ENCODE results near the gene RCOR3.
"Not testable (repeated sequence)": the region's sequence is repeated elsewhere in the genome, so short reads cannot be mapped to it uniquely, and the experiment has no call there.

Gene RCOR3

GRCh38 chr1:211341999-211342398, 82.8 kb downstream of the RCOR3 start:
- no peak for DNase-seq (ENCODE audit: low read depth)

- no peak for DNase-seq (ENCODE audit: low read depth)
These were observed 84.4 kb downstream of the RCOR3 start for GRCh38 chr1:211343607-211344006.

- no peak for DNase-seq (ENCODE audit: low read depth)
These were observed 85.0 kb downstream of the RCOR3 start for GRCh38 chr1:211344152-211344618.

- no peak for DNase-seq (ENCODE audit: low read depth)
These were observed 86.6 kb downstream of the RCOR3 start for GRCh38 chr1:211345719-211346118.

GRCh38 chr1:211347077-211347844, 88.1 kb downstream of the RCOR3 start:
- no peak for DNase-seq (ENCODE audit: low read depth)

- DNase-seq (ENCODE audit: low read depth) = no peak
These were observed 89.4 kb downstream of the RCOR3 start for GRCh38 chr1:211348547-211348946.

- no peak for DNase-seq (ENCODE audit: low read depth)
These were observed 90.6 kb downstream of the RCOR3 start for GRCh38 chr1:211349741-211350140.

- DNase-seq (ENCODE audit: low read depth) = not testable (repeated sequence)
These were observed 92.9 kb downstream of the RCOR3 start for GRCh38 chr1:211352055-211352454.

GRCh38 chr1:211352465-211352864, 93.3 kb downstream of the RCOR3 start:
- no peak for DNase-seq (ENCODE audit: low read depth)

- no peak for DNase-seq (ENCODE audit: low read depth)
These were observed 93.9 kb downstream of the RCOR3 start for GRCh38 chr1:211352985-211353515.

- no peak for DNase-seq (ENCODE audit: low read depth)
These were observed 94.5 kb downstream of the RCOR3 start for GRCh38 chr1:211353562-211354212.

- DNase-seq (ENCODE audit: low read depth) = no peak
These were observed 96.7 kb downstream of the RCOR3 start for GRCh38 chr1:211355873-211356272.

- no peak for DNase-seq (ENCODE audit: low read depth)
These were observed 97.7 kb downstream of the RCOR3 start for GRCh38 chr1:211356723-211357407.

- no peak for DNase-seq (ENCODE audit: low read depth)
These were observed 99.5 kb downstream of the RCOR3 start for GRCh38 chr1:211358685-211359084.

GRCh38 chr1:211359876-211360275, 100.7 kb downstream of the RCOR3 start:
- no peak for DNase-seq (ENCODE audit: low read depth)

- DNase-seq (ENCODE audit: low read depth) = no peak
These were observed 102.0 kb downstream of the RCOR3 start for GRCh38 chr1:211361202-211361601.

Data from non-pigmented ciliary epithelial cell (primary cell).